WTC11 (cell line): Measurements from ENCODE around the gene PANK4. TPM values are rescaled to one million over a fixed set of nuclear protein-coding genes. Genes with fewer than 3 reads are reported as not detected.
"Not testable (repeated sequence)": the region's sequence is repeated elsewhere in the genome, so short reads cannot be mapped to it uniquely, and the experiment has no call there.

ENCODE experiments used
- ATAC-seq: fragments of 200-7000 bp; cut with Tn5 transposase; 2 replicates; pipeline ENCODE4 v1.10.0; 2021; ENCODE audit warnings: mild to moderate bottlenecking, moderate library complexity
- CTCF ChIA-PET: fragments of 300-600 bp; sonication (Branson Sonifier 250); formaldehyde crosslinking; loops from one replicate; lab custom pipeline; 2021; ENCODE audit warnings: antibody characterized with exemption; lab: Charles Lee
- POLR2A ChIA-PET: fragments of 350-600 bp; sonication (Branson Sonifier 250); formaldehyde crosslinking; loops from one replicate; lab custom pipeline; 2021; ENCODE audit warnings: antibody characterized with exemption; lab: Charles Lee
- DNase-seq: peaks from one replicate; pipeline ENCODE4 v3.0.0; 2021; ENCODE audit warnings: low spot score
- H3K27ac Mint-ChIP-seq: 2 replicates; pipeline ENCODE4 v1.8.0; 2021; ENCODE audit warnings: mixed read lengths
- H3K27me3 Mint-ChIP-seq: 2 replicates; pipeline ENCODE4 v1.8.0; 2021; ENCODE audit warnings: low read depth, mild to moderate bottlenecking, moderate library complexity, mixed read lengths
- H3K36me3 Mint-ChIP-seq: 2 replicates; pipeline ENCODE4 v1.8.0; 2021; ENCODE audit warnings: mixed read lengths
- H3K4me1 Mint-ChIP-seq: 2 replicates; pipeline ENCODE4 v1.8.0; 2022; ENCODE audit warnings: mixed read lengths
- H3K4me3 Mint-ChIP-seq: 2 replicates; pipeline ENCODE4 v1.8.0; 2021; ENCODE audit warnings: mild to moderate bottlenecking, moderate library complexity, mixed read lengths
- H3K9me3 Mint-ChIP-seq: 2 replicates; pipeline ENCODE4 v1.8.0; 2021; ENCODE audit warnings: mixed read lengths
- AR ChIP-seq: fragments of 250-450 bp; sonication (Bioruptor Pico); IDR thresholded peaks from 2 replicates; pipeline ENCODE4 v1.9.0; 2021; ENCODE audit warnings: mild to moderate bottlenecking
- CTCF ChIP-seq: fragments of 200-600 bp; IDR thresholded peaks from 2 replicates; pipeline ENCODE4 v1.8.0; 2022; ENCODE audit warnings: antibody characterized with exemption
- ESRRA ChIP-seq: sonication (generic); formaldehyde crosslinking; IDR thresholded peaks from 2 replicates; pipeline ENCODE4 v1.8.1; 2022; ENCODE audit warnings: mild to moderate bottlenecking, missing genetic modification reagents, borderline replicate concordance
- FOXJ3 ChIP-seq: sonication (generic); formaldehyde crosslinking; IDR thresholded peaks from 2 replicates; pipeline ENCODE4 v1.9.0; 2021; ENCODE audit warnings: missing genetic modification reagents, mild to moderate bottlenecking, borderline replicate concordance
- FOXK1 ChIP-seq: sonication (generic); formaldehyde crosslinking; IDR thresholded peaks from 2 replicates; pipeline ENCODE4 v1.8.0; 2022; ENCODE audit warnings: mild to moderate bottlenecking, moderate library complexity, missing genetic modification reagents
- FOXP1 ChIP-seq: sonication (generic); formaldehyde crosslinking; IDR thresholded peaks from 2 replicates; pipeline ENCODE4 v1.8.0; 2022; ENCODE audit warnings: missing genetic modification reagents, mild to moderate bottlenecking, moderate library complexity, borderline replicate concordance
- GTF2I ChIP-seq: fragments of 250-450 bp; sonication (Bioruptor Pico); conservative IDR thresholded peaks from 2 replicates; pipeline ENCODE4 v1.4.0; 2021; ENCODE audit warnings: mild to moderate bottlenecking
- IRF2 ChIP-seq: sonication (generic); formaldehyde crosslinking; IDR thresholded peaks from 2 replicates; pipeline ENCODE4 v1.8.0; 2022; ENCODE audit warnings: low read depth, missing genetic modification reagents, borderline replicate concordance
- JAZF1 ChIP-seq: fragments of 250-450 bp; sonication (Bioruptor Pico); IDR thresholded peaks from 2 replicates; pipeline ENCODE4 v1.9.0; 2021; ENCODE audit warnings: moderate library complexity, mild to moderate bottlenecking, inconsistent platforms
- JUN ChIP-seq: sonication (generic); formaldehyde crosslinking; IDR thresholded peaks from 2 replicates; pipeline ENCODE4 v1.8.0; 2023; ENCODE audit warnings: mild to moderate bottlenecking, missing genetic modification reagents
- NFATC4 ChIP-seq: fragments of 250-450 bp; sonication (Bioruptor Pico); IDR thresholded peaks from 2 replicates; pipeline ENCODE4 v1.9.0; 2021; ENCODE audit warnings: mild to moderate bottlenecking
- NR2C2 ChIP-seq: sonication (generic); formaldehyde crosslinking; IDR thresholded peaks from 2 replicates; pipeline ENCODE4 v1.8.0; 2022; ENCODE audit warnings: mild to moderate bottlenecking, missing genetic modification reagents
- RORB ChIP-seq: fragments of 250-450 bp; sonication (Bioruptor Pico); IDR thresholded peaks from 2 replicates; pipeline ENCODE4 v1.9.0; 2021; ENCODE audit warnings: mild to moderate bottlenecking
- SOX15 ChIP-seq: fragments of 250-450 bp; sonication (Bioruptor Pico); IDR thresholded peaks from 2 replicates; pipeline ENCODE4 v1.9.0; 2021; ENCODE audit warnings: mild to moderate bottlenecking
- TP53 ChIP-seq: sonication (generic); formaldehyde crosslinking; IDR thresholded peaks from 2 replicates; pipeline ENCODE4 v1.8.1; 2023; ENCODE audit warnings: mild to moderate bottlenecking, missing genetic modification reagents
- ZNF121 ChIP-seq: sonication (generic); formaldehyde crosslinking; IDR thresholded peaks from 2 replicates; pipeline ENCODE4 v1.8.0; 2023; ENCODE audit warnings: missing genetic modification reagents
- ZNF263 ChIP-seq: sonication (generic); formaldehyde crosslinking; IDR thresholded peaks from 2 replicates; pipeline ENCODE4 v1.8.1; 2022; ENCODE audit warnings: low read depth, mild to moderate bottlenecking, moderate library complexity, missing genetic modification reagents
- ZNF317 ChIP-seq: sonication (generic); formaldehyde crosslinking; IDR thresholded peaks from 2 replicates; pipeline ENCODE4 v1.8.1; 2023; ENCODE audit warnings: low read depth, mild to moderate bottlenecking, moderate library complexity, missing genetic modification reagents, borderline replicate concordance
- total RNA-seq: library from RNA; stranded (reverse); gene quantifications from 3 replicates; pipeline ENCODE4 v1.2.3, GENCODE V29; 2021

Gene PANK4
- total RNA-seq, 1 experiment from 2014 or later: 52.5 TPM

- Mint-ChIP-seq H3K4me1 (no peaks in the 10 kb centered on the region), H3K9me3 (no peaks in the 10 kb centered on the region)
- TF ChIP-seq ZNF263 (CRISPR knock-in tag) (0 out of 2 replicates have a peak, but pooled peaks have one; percentile 19), IRF2 (CRISPR knock-in tag) (no peak)
- TF ChIP-seq, all 79 proteins: peak for 1
- H3K36me3 Mint-ChIP-seq: no peaks in the 10 kb centered on the region
- no peak overlapping the region for H3K27ac Mint-ChIP-seq
- no peak overlapping the region for H3K4me3 Mint-ChIP-seq
- ChIA-PET CTCF (interaction anchor here (0.9 to 1.5 kb wide), 5 partner anchors 16 to 64 kb away, joined by 4 to 5 read pairs (median 4); no protein-coding TSS in a partner anchor), POLR2A (no interaction called here)
- no peaks in the 10 kb centered on the region for H3K27me3 Mint-ChIP-seq
- DNase-seq (no peak), ATAC-seq (no peak)
These were observed 66.6 kb downstream of the PANK4 start for GRCh38 chr1:2459757-2460156.

GRCh38 chr1:2459102-2459753, 67.2 kb downstream of the PANK4 start:
- H3K9me3 Mint-ChIP-seq, POLR2A ChIA-PET, H3K27ac Mint-ChIP-seq, DNase-seq, H3K27me3 Mint-ChIP-seq, H3K4me1 Mint-ChIP-seq, H3K4me3 Mint-ChIP-seq, H3K36me3 Mint-ChIP-seq, ATAC-seq: not testable (repeated sequence)
- CTCF ChIA-PET: interaction anchor here (1.4 kb wide), 1 partner anchor 47 kb away, joined by 4 read pairs; no protein-coding TSS in a partner anchor

- ATAC-seq: no peak
These were observed 67.7 kb downstream of the PANK4 start for GRCh38 chr1:2458687-2459086.

More at GRCh38 chr1:2458687-2459086, 67.7 kb downstream of the PANK4 start:
- Mint-ChIP-seq H3K4me3 (no peak overlapping the region), H3K4me1 (no peaks in the 10 kb centered on the region), H3K36me3 (no peaks in the 10 kb centered on the region)
- POLR2A ChIA-PET: no interaction called here
- TF ChIP-seq ESRRA (CRISPR knock-in tag): no peak
- no peak for TF ChIP-seq CTCF
- no peak for TF ChIP-seq JUN (CRISPR knock-in tag)
- no peak for TF ChIP-seq FOXP1 (CRISPR knock-in tag)
- TF ChIP-seq SOX15 (CRISPR knock-in tag): no peak
- no peak for TF ChIP-seq NFATC4 (CRISPR knock-in tag)
- no peak for TF ChIP-seq FOXJ3
- no peak for TF ChIP-seq JAZF1 (CRISPR knock-in tag)
- no peak for TF ChIP-seq FOXK1 (CRISPR knock-in tag)
- no peak for TF ChIP-seq AR (CRISPR knock-in tag)
- TF ChIP-seq NR2C2: no peak
- no peak for TF ChIP-seq ZNF121 (CRISPR knock-in tag)
- no peak for TF ChIP-seq RORB (CRISPR knock-in tag)
- no peak for TF ChIP-seq TP53 (CRISPR knock-in tag)
- no peak for TF ChIP-seq GTF2I (CRISPR knock-in tag)
- TF ChIP-seq ZNF317: no peak
- TF ChIP-seq, all 79 proteins: peak for 0
- H3K27me3 Mint-ChIP-seq: no peaks in the 10 kb centered on the region
- CTCF ChIA-PET: no interaction called here
- no peaks in the 10 kb centered on the region for H3K9me3 Mint-ChIP-seq
- no peak for DNase-seq
- no peak overlapping the region for H3K27ac Mint-ChIP-seq

Other genes starting within 250 kb of the PANK4 start
- gene MORN1, start 135.0 kb downstream of the PANK4 start, total RNA-seq: 14.5 to 19.7 TPM (median 18.5 TPM) in 3 replicates
- 72.1 to 80.4 TPM (median 79.8 TPM) in 3 replicates for gene RER1, start 134.8 kb downstream of the PANK4 start, total RNA-seq
- gene PEX10, start 114.0 kb downstream of the PANK4 start, total RNA-seq: 28.6 to 31.7 TPM (median 29.3 TPM) in 3 replicates
- gene PLCH2, start 50.3 kb downstream of the PANK4 start, total RNA-seq: 0.05 to 0.18 TPM (median 0.17 TPM) in 3 replicates
- gene HES5, start 3.7 kb upstream of the PANK4 start, total RNA-seq: 0.21 to 0.23 TPM in 2 of 3 replicates, not detected in the other
- gene TNFRSF14, start 29.8 kb upstream of the PANK4 start, total RNA-seq: 0.73 to 1.1 TPM (median 0.87 TPM) in 3 replicates
- gene PRXL2B, start 60.2 kb upstream of the PANK4 start, total RNA-seq: 47.8 to 51.1 TPM (median 50.3 TPM) in 3 replicates
- gene MMEL1, start 106.4 kb upstream of the PANK4 start, total RNA-seq: 0.55 to 0.64 TPM in 2 of 3 replicates, not detected in the other